Right lobe of liver (tissue), 6 donors: Measurements from ENCODE around the gene GIT1. TPM values are rescaled to one million over a fixed set of nuclear protein-coding genes. Genes with fewer than 3 reads are reported as not detected.

Experiments
- ATAC-seq, 4 donors: fragments of 200-7000 bp; cut with Tn5 transposase; one replicate each; pipeline ENCODE4 v1.9.1; 2020; ENCODE audit warnings: mild to moderate bottlenecking in 4 of 4, moderate library complexity in 4 of 4
- DNase-seq, 3 donors: peaks; one replicate each; pipeline ENCODE4 v3.0.0-alpha.2; 2020
- H3K27ac ChIP-seq, 3 donors: fragments of 200-600 bp; one replicate each; pipeline ENCODE4 v1.8.0; 2022
- H3K27me3 ChIP-seq, 2 donors: fragments of 200-600 bp; one replicate each; pipeline ENCODE4 v1.8.0; 2022
- H3K36me3 ChIP-seq, 4 donors: fragments of 200-600 bp; sonication (generic) in 1 of 4; one replicate each; pipeline versions ENCODE4 v1.5.1 to v1.8.0; 2017 to 2022; ENCODE audit warnings: control low read depth in 1 of 4
- H3K4me1 ChIP-seq, 4 donors: fragments of 200-600 bp; sonication (generic) in 1 of 4; one replicate each; pipeline versions ENCODE4 v1.5.1 to v1.8.0; 2017 to 2022; ENCODE audit warnings: control low read depth in 1 of 4
- H3K4me3 ChIP-seq, 3 donors: fragments of 200-600 bp; one replicate each; pipeline ENCODE4 v1.8.0; 2022
- H3K9me3 ChIP-seq, 4 donors: fragments of 200-600 bp; sonication (generic) in 1 of 4; one replicate each; pipeline versions ENCODE4 v1.5.1 to v1.8.0; 2017 to 2022; ENCODE audit warnings: control low read depth in 1 of 4
- POLR2A ChIP-seq: fragments of 450-650 bp; IDR thresholded peaks from one replicate; pipeline ENCODE4 v1.6.1; 2017; ENCODE audit warnings: antibody characterized with exemption, mild to moderate bottlenecking
- WGBS: methylation state at CpG from one replicate; pipeline ENCODE4 v1.1.6; 2018; ENCODE audit warnings: low coverage, low lambda C conversion rate; ENCODE audit not compliant: insufficient coverage; ENCODE audit errors: missing lambda C conversion rate; 5-methylcytosine and 5-hydroxymethylcytosine counted together
- intact Hi-C, 2 donors: fragments of 100-400 bp; cut with DNase I; formaldehyde crosslinking; loops; one replicate each; pipeline versions ENCODE4 v1.11.2 to v1.14.1; 2022
- total RNA-seq, 6 experiments: library from RNA; depleted of rRNA in 2 of 6; stranded (reverse); fragments of >200 nt in 2 of 6; fragmentation: NEBNext Ultra II Directional in 3 of 6; extraction: Animal tissue kit (Norgen Biotek cat#: 25700) in 3 of 6; gene quantifications; one replicate each; pipeline versions ENCODE4 v1.1.0 to v1.2.4, GENCODE V29; 2016 to 2023
- TF ChIP-seq, protein P1 (sequence below), 4 donors: fragments of 200-600 bp in 3 of 4; fragments of 450-650 bp in 1 of 4; IDR thresholded peaks; one replicate each; pipeline versions ENCODE4 v1.5.1 to v1.8.0; 2016 to 2022; ENCODE audit warnings: antibody characterized with exemption in 4 of 4, mild to moderate bottlenecking in 2 of 4
- donor health status: DM: no; HTN: yes; CAD: no.
- donor health status: DM: no; HTN: no; CAD: no.
- donor health status: DM: no; HTN: no; CAD: no.
- donor health status: DM: no; HTN: yes; CAD: no.
- donor health status: DM: no; HTN: yes; CAD: no.

GIT1 gene
- total RNA-seq, 6 experiments from 2014 or later = 7.1 to 15.9 (median 8.7) TPM

- Histone ChIP-seq H3K4me3 (peak overlapping the region; percentile 36 to 56 (median 40)), H3K27me3 (peaks cover 0 to 16% of the 10 kb centered on the region in 2 donors), H3K9me3 (no peaks in the 10 kb centered on the region), H3K27ac (peak overlapping the region in 1 of 3 donors; percentile 24), H3K4me1 (peaks cover 0 to 41% (median 17%) of the 10 kb centered on the region in 4 donors), H3K36me3 (no peaks in the 10 kb centered on the region)
- no peak for TF ChIP-seq POLR2A
- TF ChIP-seq, protein P1, sequence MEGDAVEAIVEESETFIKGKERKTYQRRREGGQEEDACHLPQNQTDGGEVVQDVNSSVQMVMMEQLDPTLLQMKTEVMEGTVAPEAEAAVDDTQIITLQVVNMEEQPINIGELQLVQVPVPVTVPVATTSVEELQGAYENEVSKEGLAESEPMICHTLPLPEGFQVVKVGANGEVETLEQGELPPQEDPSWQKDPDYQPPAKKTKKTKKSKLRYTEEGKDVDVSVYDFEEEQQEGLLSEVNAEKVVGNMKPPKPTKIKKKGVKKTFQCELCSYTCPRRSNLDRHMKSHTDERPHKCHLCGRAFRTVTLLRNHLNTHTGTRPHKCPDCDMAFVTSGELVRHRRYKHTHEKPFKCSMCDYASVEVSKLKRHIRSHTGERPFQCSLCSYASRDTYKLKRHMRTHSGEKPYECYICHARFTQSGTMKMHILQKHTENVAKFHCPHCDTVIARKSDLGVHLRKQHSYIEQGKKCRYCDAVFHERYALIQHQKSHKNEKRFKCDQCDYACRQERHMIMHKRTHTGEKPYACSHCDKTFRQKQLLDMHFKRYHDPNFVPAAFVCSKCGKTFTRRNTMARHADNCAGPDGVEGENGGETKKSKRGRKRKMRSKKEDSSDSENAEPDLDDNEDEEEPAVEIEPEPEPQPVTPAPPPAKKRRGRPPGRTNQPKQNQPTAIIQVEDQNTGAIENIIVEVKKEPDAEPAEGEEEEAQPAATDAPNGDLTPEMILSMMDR (IDR thresholded peaks at IDR 0.05) = peak; percentile 43 to 55 (median 48)
- peak; percentile 49 to 62 (median 59) for ATAC-seq
- intact Hi-C loops = no loop called here
- 3% methylated on average over 12 of the region's 16 CpGs for WGBS
- peak; percentile 77 to 83 (median 83) for DNase-seq
Measured at GRCh38 chr17:29617125-29617480, 27.7 kb upstream of the GIT1 start.

GRCh38 chr17:29616300-29617048 is 27.0 kb upstream of the GIT1 start:
- H3K27ac ChIP-seq = no peak overlapping the region
- no peaks in the 10 kb centered on the region for H3K9me3 ChIP-seq
- DNase-seq (peak in 1 of 3 donors; percentile 46), ATAC-seq (no peak)
- peaks cover 0 to 40% (median 17%) of the 10 kb centered on the region in 4 donors for H3K4me1 ChIP-seq
- H3K27me3 ChIP-seq = peaks cover 0 to 16% of the 10 kb centered on the region in 2 donors
- H3K4me3 ChIP-seq = peak overlapping the region in 2 of 3 donors; percentile 25 to 33
- 16% methylated on average over 14 of the region's 32 CpGs for WGBS
- H3K36me3 ChIP-seq = no peaks in the 10 kb centered on the region
- TF ChIP-seq, protein P1 (IDR thresholded peaks at IDR 0.05) = no peak
- no peak for TF ChIP-seq POLR2A
- intact Hi-C loops = no loop called here

DNA sequence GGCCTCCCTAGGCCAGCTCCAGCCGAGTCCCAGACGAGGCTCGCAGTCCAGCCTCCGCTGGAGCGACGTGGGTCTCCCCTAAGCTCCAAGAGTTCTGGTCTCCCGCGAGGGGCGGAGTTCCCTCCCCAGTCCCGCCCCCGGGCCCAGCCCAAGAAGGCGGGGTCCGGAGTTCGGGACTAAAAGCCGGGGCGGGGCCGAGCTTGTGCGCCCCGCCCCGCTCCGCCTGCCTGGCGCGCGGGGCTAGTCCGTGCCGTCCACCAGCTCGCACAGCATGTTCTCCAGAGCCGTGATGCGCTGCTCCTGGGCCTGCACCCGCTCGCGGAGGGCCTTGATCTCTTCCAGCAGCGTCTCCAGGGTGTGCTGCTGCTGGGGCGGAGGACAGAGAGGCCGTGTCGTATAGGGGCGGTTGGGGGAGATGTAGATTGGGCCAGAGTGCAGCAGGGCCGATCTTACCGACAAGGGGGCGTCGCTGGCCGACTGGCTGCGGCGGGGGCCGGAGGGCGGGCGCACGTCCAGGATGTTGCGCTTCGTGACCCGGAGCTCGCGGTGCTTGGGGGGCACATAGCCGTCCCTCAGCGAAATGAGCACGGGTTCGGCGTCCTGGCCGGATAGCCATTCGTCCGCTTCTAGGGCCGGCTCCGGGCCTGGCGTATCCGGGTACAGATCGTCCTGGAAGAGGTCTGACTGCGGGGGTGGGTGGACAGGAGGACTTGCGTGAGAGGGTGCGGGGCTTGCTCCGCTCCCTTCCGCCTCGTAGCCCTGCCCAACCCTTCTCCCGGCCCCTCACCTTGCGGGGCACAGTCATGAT is 26.2 kb upstream of the GIT1 start:
- peaks cover 0 to 16% of the 10 kb centered on the region in 2 donors for H3K27me3 ChIP-seq
- DNase-seq (peak; percentile 85 to 87 (median 87)), ATAC-seq (peak; percentile 72 to 82 (median 76))
- no peaks in the 10 kb centered on the region for H3K9me3 ChIP-seq
- 4% methylated on average over 4 of the region's 74 CpGs for WGBS
- peak; percentile 39 for TF ChIP-seq POLR2A
- TF ChIP-seq, protein P1 (IDR thresholded peaks at IDR 0.05) = no peak
- peak overlapping the region in 2 of 3 donors; percentile 25 to 33 for H3K4me3 ChIP-seq
- H3K4me1 ChIP-seq = peaks cover 0 to 40% (median 17%) of the 10 kb centered on the region in 4 donors
- no peaks in the 10 kb centered on the region for H3K36me3 ChIP-seq
- intact Hi-C loops = no loop called here
- no peak overlapping the region for H3K27ac ChIP-seq

GRCh38 chr17:29615048-29615385 is 25.6 kb upstream of the GIT1 start:
- Histone ChIP-seq H3K27ac (no peak overlapping the region), H3K36me3 (no peaks in the 10 kb centered on the region), H3K4me3 (peak overlapping the region in 1 of 3 donors; percentile 33), H3K27me3 (peaks cover 0 to 16% of the 10 kb centered on the region in 2 donors), H3K4me1 (peaks cover 0 to 40% (median 17%) of the 10 kb centered on the region in 4 donors), H3K9me3 (no peaks in the 10 kb centered on the region)
- TF ChIP-seq, protein P1 (IDR thresholded peaks at IDR 0.05) = no peak
- no peak for TF ChIP-seq POLR2A
- ATAC-seq (no peak), DNase-seq (no peak)
- intact Hi-C loops = no loop called here
- 11% methylated on average over 10 of the region's 15 CpGs for WGBS
